NK-92 treated with Interleukin-12 subunit alpha and Interleukin-12 subunit beta, amount 100 ng/mL, for 24 hours (cell line): Measurements from ENCODE around the gene GH1.

Experiments used
- DNase-seq: peaks from one replicate; lab custom pipeline; 2025; lab: John Stamatoyannopoulos, UW

GH1 gene

DNA sequence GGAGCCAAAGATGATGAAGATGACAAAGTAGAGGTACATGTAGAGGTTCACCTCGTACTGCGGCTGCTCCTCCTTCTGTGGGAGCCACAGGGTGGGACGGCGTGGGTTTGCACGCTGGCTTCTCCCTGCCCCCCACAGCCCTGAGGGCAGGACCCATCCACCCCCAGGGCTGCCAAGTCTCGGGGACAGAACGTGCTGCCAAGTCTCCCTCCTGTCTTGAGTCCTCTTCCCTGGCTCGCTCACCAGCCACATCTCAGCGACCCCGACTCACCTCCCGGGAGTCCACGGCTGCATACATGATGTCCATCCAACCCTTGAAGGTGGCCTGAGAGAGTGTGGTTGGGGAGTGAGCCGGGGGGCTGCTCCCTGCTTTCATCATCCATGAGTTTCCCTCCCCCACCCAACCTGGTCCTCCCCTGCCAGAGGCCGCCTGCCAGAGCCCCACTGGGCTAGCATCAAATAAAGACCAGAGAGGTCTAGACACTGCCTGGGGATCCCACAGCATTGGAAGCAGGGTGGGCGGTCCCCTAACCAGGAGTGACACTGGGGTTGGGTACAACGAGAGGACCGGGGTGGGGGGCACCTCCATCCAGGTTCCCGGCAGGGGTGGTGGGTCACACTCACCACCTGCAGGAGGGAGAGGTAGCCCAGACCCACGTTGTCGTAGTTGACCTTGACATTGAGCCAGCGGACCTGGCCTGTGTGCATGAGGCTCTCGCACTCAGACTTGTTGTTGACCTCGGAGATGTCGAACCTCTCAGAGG, 26.3 kb upstream of the GH1 start:
- no peak for DNase-seq

DNA sequence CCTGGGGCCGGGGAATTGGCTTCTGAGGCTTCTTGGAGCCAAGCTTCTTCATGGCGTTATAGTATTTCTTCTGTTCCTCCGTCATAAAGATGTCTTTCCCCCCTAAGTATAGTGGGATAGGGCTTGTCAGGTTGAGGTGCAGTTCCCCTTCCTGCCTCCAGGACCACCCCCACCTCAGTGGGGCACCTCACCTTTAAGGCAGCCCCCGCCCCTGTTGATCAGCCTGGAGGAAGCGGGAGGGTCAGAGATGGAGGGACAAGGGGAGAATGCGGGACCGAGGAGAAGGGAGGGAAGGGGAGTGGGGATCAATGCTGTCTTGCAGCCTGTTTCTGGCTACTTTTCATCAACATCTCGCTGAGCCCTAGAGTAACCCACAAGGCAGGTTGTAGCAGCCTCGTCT, 25.1 kb upstream of the GH1 start:
- no peak for DNase-seq

DNA sequence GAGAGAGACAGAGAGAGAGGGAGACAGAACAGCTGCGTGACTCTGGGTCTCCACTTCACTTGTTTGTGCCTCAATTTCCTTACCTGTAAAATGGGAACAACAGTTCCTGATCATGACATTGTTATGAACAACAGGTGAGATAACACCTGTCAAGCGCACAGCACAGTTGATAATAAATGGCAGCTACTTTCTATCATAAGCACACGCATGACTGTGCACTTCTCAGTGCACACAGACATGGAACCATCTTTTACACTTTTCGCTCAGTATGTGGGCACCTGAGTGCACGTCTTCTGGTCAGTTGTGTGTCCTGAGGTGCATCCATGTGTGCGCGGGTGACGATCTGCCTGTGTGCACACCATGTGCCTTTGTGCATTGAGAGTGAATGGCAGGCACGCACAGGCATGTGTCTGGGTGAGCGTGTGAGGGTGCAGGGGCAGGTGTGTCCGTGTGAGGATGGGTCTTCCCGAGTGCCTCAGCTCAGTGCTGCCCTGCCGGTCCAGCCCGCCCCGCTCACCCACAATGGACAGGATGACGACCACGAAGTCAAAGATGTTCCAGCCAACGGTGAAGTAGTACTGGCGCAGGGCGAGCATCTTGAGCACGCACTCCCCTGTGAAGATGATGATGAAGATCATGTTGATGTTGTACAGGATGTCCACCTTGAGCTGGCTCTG, 23.8 kb upstream of the GH1 start:
- DNase-seq = no peak

DNA sequence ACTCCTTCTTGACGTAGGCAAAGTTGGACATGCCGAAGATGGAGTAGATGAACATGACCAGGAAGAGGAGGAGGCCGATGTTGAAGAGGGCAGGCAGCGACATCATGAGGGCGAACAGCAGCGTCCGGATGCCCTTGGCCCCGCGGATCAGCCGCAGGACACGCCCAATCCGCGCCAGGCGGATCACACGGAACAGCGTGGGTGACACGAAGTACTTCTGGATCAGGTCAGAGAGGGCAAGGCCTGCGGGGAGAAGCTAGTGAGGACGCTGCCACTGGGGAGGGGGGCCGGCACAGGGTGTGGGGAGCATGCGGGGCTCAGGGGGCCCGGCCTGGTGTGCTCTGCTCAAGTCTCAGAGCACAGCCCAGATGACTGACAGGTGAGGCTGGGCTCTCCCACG, 23.1 kb upstream of the GH1 start:
- DNase-seq = no peak

DNA sequence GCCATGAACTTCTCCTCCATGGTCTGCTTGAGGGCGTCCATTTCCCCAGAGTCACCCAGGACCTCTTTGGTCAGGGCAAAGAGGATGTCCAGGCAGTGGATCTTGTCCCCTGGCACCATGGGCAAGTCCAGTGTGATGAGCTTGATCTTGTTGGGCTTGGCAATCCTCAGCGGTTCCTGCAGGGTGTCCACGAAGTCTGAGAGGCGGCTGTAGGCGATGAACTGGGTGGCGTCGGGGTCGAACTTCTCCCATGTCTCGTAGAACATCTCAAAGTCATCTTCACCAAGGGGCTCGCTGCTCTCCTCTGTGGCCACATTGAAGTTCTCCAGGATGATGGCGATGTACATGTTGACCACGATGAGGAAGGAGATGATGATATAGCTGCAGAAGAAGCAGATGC, 22.5 kb upstream of the GH1 start:
- no peak for DNase-seq

DNA sequence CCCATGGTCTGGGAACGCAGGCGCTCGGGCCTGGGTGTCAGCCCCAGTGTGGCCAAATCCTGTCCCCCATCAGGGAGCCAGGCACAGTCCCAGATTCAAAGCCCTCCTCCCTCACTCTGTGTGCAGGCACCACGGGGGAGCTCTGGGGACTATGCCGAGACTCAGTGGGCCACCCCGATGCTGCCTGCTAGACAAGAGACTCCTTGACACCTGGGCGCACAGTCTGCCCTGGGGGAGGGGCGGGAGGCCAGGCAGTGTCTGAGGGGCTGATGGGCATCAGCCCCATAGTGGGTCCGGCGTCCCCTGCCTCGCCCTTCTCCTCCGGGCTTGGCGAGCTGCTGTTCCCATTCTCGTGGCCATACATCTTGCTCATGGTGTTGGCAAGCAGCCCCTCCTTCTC, 21.9 kb upstream of the GH1 start:
- no peak for DNase-seq

DNA sequence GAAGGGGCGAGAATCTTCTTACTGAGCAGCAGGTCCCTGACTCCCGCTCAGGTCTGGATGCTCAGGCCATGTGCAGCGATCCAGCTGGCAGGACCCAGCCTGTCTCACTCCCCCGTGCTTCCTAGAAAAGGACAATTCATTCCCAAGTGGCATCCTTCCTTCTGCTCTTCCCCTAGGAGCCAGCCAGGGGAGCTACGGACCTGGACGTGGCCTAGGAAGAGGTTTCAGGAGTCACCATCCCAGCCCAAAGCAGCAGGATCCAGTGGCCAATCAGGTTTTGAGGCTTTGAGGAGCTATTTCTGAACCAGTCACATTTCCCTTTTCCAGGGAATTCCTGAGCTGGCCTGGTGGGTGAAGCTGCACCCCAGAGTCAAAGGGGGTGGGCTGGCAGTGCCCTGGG, 21.2 kb upstream of the GH1 start:
- no peak for DNase-seq

DNA sequence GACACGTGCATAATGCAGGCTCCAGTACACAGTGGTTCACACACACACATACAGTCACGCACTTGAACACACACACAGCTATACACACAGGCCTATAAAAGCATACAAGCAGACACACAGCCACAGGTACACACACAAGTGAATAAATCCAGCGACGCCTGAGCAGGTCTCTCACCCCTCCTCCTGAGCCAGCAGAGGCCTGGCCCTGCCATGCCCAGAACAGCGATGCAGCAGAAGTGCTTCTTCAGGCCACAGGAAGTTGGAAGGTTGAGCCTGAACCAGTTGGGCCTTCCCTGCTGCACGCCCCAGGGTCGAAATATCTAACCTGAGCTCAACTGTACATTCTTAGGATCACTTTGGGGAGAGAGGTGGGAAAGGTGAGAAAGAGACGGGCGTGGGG, 20.8 kb upstream of the GH1 start:
- DNase-seq = no peak

DNA sequence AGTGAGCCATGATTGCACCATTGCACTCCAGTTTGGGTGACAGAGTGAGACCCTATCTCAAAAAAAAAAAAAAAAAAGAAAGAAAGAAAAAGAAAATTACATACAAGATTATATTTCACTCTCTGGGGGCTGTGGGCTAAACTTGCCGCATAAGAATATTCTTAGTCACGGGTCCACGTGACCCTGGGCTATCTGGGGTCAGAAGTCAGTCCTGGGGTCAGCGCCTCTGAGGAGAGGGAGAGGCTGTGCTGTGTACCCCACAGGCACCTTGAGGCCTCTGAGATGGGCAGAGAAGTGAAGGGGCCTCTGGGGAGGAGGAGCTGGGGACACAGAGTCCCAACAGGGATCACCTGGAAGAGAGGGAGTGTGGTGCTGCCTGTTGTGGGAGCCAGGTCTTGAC, 19.3 kb upstream of the GH1 start:
- DNase-seq = no peak

DNA sequence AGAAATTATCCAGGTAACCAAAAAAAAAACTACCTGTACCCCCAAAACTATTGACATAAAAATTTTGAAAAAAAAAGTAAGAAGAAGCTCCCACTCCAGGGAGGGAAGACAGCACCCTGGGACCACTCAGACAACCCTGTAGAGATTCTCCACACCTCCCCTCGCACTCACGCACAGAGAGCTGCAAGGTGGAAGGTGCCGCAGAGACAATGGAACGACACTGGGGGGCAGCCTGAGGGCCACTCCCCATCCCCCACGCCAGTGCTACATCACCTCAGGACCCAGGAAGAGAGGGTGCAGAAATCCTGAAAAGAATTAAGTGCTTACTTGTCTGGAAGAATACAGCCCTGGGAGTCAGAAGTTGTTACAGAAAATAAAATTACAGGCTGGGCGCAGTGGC, 18.7 kb upstream of the GH1 start:
- DNase-seq = no peak

DNA sequence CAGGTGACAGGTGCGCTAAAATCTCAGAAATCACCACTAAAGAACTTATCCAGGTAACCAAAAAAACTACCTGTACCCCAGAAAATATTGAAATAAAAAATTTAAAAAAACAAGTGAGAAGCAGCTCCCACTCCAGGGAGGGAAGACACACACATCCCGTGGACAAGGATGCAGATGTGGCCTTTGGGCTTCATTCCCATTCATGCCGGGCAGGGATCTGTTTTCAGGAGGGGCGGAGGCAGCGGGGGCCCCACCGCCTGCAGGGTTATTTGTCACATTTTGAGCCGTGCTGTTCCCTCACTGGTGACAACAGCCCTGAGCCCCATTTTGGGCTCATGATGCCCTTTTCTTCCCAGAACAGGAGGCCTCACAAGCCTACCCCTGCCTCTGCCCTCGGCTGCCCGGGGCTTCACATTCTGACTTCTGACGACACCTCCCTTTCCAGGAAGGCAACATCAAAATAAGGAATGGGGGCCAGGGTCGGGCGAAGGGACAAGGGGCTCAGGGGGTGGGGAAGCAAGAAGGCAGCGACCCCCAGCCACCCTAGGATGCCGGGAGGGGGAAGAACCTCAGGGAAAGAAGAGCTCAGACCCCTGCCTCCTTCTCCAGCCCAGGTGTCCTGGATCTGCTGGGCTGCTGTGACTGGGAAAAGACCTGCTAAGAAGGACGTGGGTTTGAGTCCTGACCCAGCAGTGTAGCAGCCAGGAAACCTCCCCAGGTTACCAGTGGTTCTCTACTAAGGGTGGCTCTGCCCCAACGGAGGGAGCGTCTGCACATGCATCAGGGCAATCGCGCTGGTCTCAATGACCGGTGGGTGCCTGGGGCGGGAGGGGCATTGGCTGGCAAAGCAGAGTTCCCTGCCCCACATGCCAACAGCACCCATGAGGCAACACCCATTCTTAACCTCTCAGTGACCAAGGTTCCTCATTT, 15.8 kb upstream of the GH1 start:
- no peak for DNase-seq

DNA sequence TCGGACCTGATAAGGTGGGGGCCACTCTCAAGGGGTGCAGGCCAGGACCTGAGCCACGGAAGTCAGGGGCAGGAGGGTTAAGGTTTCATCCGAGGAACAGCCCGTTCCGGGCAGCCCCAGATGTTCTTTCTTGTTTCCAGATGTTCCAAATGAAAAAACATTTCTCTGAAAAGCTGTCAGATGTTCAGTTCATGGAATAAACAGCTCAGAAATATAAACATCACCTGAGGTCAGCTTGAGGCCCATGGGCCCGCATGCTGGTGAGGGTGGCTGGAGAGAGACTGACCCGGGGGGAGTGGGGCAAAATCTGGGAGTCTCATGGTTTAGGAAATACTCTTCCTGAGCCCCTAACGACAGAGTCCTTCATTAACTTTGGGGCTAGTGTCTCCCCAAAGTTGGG, 15.0 kb upstream of the GH1 start:
- DNase-seq = no peak

DNA sequence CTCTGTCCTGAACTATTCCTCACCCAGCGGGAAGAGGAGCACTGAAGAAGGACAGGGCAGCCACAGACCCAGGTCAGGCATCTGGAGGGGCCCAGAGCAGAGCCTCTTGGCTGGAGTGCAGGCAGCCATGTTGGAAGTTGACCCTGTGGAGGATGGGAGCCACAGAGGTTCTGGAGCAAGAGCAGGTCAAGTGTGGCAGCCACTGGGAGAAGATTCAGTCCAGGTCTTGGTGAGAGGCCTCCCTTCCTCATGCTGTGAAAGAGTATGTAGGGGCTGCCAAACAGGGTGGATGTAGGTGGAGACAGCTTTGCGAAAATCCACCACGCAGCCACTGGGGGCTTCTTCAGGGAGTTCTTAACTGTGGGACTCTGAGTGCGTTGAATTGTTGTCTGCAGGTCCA, 14.1 kb upstream of the GH1 start:
- no peak for DNase-seq

DNA sequence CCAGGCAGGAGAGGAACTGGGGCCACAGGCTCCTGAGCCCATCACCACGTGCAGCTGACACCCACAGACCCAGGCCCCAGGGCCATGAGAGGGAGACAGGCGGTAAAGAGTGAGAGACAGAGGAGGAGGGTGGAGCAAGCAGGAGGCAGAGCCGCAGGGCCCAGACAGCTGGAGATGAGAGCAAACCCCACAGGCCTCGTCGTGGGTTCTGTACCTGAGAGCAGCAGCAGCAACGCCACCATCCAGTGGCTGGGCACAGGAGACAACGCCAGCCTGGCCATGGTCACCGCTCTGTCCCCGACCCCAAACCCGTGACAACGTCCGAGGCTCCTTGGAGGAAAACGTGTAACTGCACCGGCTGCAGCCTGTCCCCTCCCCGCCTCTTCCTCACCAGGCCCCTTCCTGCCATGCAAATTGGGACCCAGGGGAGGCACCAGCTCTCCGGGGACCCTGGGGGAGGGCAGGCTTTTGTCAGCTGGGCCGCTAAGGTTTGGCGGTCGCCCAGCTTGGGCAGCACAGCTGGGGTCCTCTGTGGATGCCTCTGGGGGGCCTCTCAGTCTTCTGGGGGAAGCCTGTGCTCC, 13.4 kb upstream of the GH1 start, which contains the start of gene CD79B:
Gene CD79B, minus strand, starts transcription at position 351 of the 581 bp plus-strand sequence. Its CDS starts 70 bp downstream, at position 281.
- no peak for DNase-seq

DNA sequence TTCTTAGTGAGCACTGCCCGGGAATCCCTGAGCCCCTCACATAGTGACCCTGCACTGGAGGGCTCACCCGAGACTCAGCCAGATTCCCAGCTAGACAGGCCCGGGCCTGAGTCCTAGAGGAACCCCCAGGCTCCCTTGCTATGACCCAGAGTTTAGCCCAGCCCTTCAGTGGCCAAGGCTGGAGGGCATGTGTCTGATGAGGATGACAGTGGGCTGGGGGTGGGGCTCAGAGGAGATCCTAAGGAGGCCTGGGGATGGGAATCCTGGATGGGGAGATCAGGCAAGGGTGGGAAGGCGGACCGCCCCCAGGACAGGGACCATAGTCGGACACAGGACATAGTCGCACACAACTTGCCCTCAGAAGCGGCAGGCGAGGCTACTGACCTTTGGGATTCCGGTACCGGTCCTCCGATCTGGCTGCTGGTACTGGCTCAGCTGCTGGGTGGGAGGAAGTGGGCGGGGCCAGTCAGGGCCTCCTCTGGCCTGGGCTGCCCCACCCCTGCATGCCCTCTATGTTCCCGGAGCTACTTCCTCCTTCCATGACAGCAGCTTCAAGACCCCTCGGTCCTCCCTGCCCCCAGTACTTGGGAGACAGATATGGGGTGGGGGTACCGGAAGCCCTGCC, 12.4 kb upstream of the GH1 start:
- DNase-seq = no peak

DNA sequence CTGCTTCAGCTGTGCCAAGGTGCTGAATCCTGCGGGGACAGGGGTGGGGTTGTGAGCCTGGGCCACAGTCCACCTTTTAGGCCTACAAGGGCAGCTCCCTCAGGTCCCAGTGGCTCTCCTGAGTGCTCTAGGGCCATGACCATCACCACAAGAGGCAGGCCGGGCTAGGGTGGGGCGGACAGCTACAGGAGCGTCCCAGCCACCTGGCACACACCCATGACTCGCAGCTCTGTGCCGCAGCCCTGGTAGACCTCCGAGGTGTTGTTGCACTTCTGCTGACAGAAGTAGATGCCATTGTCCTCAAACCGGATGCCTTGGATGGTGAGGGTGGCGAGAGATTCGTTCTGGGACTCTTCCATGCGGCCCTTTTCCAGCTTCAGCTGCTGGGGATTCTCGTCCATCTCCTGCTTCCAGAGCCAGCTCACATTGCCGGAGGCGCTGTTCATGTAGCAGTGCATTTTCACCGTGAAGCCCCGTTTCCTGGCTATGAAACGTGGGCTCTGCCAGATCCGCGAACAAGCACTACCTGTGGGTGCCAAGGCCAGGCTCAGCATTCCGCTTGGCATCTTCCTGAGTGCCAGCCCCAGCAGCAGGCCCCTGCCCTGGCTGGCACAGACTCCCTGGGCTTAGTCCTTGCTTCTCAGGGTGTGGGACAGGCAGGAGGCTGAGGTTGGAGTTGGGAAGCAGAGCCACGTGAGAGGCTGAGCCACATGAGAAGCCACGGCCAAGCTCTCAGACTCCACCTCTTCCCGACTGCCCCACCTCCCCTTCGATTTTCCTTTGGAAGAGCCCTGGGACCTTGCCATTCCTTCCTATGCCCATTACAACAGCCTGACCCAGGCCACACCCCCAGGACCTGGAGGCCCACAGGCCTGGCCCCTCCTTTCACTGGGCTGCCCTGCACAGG, 11.5 kb upstream of the GH1 start:
- no peak for DNase-seq

DNA sequence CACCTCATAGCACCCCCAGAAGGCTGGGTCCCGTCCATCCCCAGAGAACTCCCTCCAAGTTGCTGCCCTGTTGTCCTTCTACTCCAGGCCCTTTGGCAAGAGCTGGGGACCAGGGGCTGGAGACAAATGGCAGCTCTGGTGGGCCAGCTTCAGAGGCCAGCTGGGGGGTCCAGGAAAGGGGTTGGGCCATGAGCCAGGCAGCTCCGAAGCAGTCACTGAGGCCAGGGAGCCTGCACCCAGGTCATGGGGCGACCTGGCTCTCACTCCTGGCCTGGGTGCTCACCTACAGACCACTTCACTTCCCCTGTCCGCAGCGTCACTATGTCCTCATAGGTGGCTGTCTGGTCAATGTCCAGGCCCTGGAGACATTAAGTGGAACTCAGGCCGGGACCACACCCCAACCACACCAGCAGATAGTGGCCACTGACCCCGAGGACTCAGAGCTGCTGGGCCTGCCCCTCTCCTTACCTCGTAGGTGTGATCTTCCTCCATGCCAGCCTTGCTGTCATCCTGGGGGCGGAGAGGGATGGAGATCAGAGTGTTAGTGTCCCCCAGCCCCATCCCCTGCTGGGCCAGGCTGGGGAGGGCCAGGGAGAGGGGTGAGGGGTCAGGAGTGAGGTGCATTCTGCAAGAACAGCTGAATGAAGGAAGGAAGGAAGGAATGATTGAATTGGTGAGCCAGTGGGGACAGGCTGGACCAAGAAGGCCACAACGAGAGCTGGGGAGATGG, 10.5 kb upstream of the GH1 start:
- no peak for DNase-seq

DNA sequence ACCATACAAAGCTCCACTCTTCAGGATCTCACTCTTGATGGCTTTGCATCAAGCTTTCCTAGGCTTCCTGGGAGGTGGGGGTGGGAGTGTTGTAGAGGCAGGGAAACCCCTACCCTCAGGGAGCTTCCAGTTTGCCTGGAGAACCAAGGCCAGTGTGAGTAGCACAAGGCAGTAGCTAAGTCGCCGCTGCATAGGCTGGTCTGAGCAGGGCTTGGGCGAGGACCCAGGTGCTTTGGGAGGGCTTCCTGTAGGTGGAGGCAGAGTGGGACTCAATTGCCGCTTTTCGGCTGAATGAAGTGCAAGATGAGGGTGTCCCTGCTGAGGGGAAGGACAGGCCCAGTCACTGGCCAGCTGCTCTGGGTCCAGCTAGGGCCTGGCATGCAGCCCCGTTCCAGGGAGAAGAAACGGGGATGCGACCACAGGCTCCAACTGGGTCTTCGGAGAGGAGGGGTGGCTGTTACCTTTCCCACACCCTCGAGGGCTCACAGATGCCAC, 9.6 kb upstream of the GH1 start:
- no peak for DNase-seq

DNA sequence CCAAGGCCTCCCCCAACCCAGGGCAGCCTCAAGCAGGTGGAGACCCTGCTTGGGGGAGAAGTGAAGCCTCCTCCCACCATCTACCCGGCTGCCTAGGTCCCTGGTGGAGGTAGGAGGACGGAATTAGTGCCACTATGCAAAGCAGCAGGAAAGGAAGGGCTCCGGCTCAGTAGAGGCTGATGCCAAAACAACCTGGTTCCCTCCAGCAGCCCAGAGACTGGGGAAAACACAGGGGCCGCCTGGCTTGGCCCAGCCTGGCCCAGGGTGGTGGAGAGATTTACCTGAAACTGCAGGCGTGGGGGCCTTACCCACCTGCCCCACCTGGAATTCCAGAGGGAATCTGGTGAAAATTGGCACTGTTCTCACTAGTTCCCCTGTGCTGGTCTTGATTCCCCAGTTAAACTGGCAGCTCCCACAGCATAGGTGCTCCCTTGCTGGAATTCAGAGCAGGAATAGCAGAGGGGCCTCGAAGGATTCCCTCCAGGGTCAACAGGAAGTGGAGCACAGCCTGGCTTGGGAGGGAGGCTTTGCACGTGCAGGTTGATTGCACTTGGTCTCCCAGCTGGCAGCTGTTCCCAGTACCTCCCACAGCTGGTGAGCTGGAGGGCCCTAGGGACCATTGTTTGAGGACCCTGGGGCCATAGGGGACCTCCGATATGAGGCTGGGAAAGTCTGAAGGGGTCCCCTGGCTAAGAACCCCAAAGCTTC, 9.0 kb upstream of the GH1 start:
- DNase-seq = no peak
